OCI-LY1 (cell line): ENCODE results near the gene PFKP.

Experiments used
- H2AFZ ChIP-seq: fragments of 200-600 bp; sonication (generic), shearing (Covaris generic); 2 replicates; pipeline ENCODE4 v1.6.0; 2014; ENCODE audit warnings: antibody characterized with exemption, mild to moderate bottlenecking, low read length
- H3F3A ChIP-seq: fragments of 200-600 bp; sonication (generic), shearing (Covaris generic); 2 replicates; pipeline ENCODE4 v1.6.0; 2014; ENCODE audit warnings: mild to moderate bottlenecking, antibody characterized with exemption, low read length, moderate library complexity; ENCODE audit not compliant: insufficient read depth
- H3K27ac ChIP-seq: fragments of 200-600 bp; sonication (generic); 2 replicates; pipeline ENCODE4 v1.5.1; 2014; ENCODE audit warnings: low read length, mixed run types, mild to moderate bottlenecking, low read depth; ENCODE audit not compliant: poor library complexity, severe bottlenecking
- H3K27me3 ChIP-seq: fragments of 200-600 bp; sonication (generic); 2 replicates; pipeline ENCODE4 v1.6.0; 2014; ENCODE audit warnings: antibody characterized with exemption, mild to moderate bottlenecking, low read length, moderate library complexity; ENCODE audit not compliant: insufficient read depth
- H3K36me3 ChIP-seq: fragments of 200-600 bp; sonication (generic); 2 replicates; pipeline ENCODE4 v1.6.1; 2014; ENCODE audit warnings: mild to moderate bottlenecking, antibody characterized with exemption, low read length, moderate library complexity, mixed read lengths; ENCODE audit not compliant: insufficient read depth
- H3K4me1 ChIP-seq: fragments of 200-600 bp; sonication (generic); 2 replicates; pipeline ENCODE4 v1.5.1; 2014; ENCODE audit warnings: mild to moderate bottlenecking, low read length, moderate library complexity; ENCODE audit not compliant: insufficient read depth, severe bottlenecking
- H3K4me2 ChIP-seq: fragments of 200-600 bp; sonication (generic), shearing (Covaris generic); 2 replicates; pipeline ENCODE4 v1.6.1; 2014; ENCODE audit warnings: low read length
- H3K4me3 ChIP-seq: fragments of 200-600 bp; sonication (generic); 2 replicates; pipeline ENCODE4 v1.5.1; 2014; ENCODE audit warnings: low read length, low read depth, mild to moderate bottlenecking, mixed read lengths; ENCODE audit not compliant: poor library complexity, severe bottlenecking
- H3K79me2 ChIP-seq: fragments of 200-600 bp; shearing (Covaris generic); 2 replicates; pipeline ENCODE4 v1.6.1; 2016; ENCODE audit warnings: mixed run types, low read length, mixed read lengths; ENCODE audit not compliant: insufficient read depth
- H3K9ac ChIP-seq: fragments of 200-600 bp; sonication (generic), shearing (Covaris generic); 2 replicates; pipeline ENCODE4 v1.6.1; 2014; ENCODE audit warnings: mild to moderate bottlenecking, low read length, mixed read lengths
- H3K9me2 ChIP-seq: fragments of 200-600 bp; sonication (generic), shearing (Covaris generic); 2 replicates; pipeline ENCODE4 v1.6.1; 2014; ENCODE audit warnings: low read depth, mild to moderate bottlenecking, low read length, mixed read lengths
- H3K9me3 ChIP-seq: fragments of 200-600 bp; shearing (Covaris generic); 2 replicates; pipeline ENCODE4 v1.6.1; 2014; ENCODE audit warnings: low read length, mixed read lengths
- H4K20me1 ChIP-seq: fragments of 200-600 bp; sonication (generic), shearing (Covaris generic); 2 replicates; pipeline ENCODE4 v1.6.0; 2016; ENCODE audit warnings: mild to moderate bottlenecking, low read length; ENCODE audit not compliant: insufficient read depth
- CTCF ChIP-seq: fragments of 200-600 bp; sonication (generic), shearing (Covaris generic); IDR thresholded peaks from 2 replicates; pipeline ENCODE4 v1.5.1; 2017; ENCODE audit warnings: mild to moderate bottlenecking, antibody characterized with exemption, low read length, moderate library complexity, mixed read lengths
- EZH2 ChIP-seq: fragments of 200-600 bp; sonication (generic), shearing (Covaris generic); IDR thresholded peaks from 2 replicates; pipeline ENCODE4 v1.8.0; 2017; ENCODE audit warnings: borderline replicate concordance, mixed run types, mild to moderate bottlenecking, antibody characterized with exemption, low read length, moderate library complexity, mixed read lengths

Gene PFKP

GRCh38 chr10:3186368-3186767 is 119.0 kb downstream of the PFKP start:
- no peaks in the 10 kb centered on the region; the same call in 1 of the 2 replicates for H3K27me3 ChIP-seq
- H3K4me2 ChIP-seq = no peak overlapping the region
- no peak for TF ChIP-seq EZH2
- no peak for TF ChIP-seq CTCF
- H3K36me3 ChIP-seq = no peaks in the 10 kb centered on the region
- no peak overlapping the region for H3K9ac ChIP-seq
- no peaks in the 10 kb centered on the region for H3F3A ChIP-seq
- no peaks in the 10 kb centered on the region for H4K20me1 ChIP-seq
- no peak overlapping the region for H3K4me3 ChIP-seq
- H3K79me2 ChIP-seq = no peaks in the 10 kb centered on the region
- H3K4me1 ChIP-seq = no peaks in the 10 kb centered on the region
- H3K9me2 ChIP-seq = no peaks in the 10 kb centered on the region
- H3K9me3 ChIP-seq = no peaks in the 10 kb centered on the region
- no peak overlapping the region for H3K27ac ChIP-seq
- H2AFZ ChIP-seq = no peak overlapping the region
